HepG2 (cell line): ENCODE data around the gene HNRNPUL2. TPM values are rescaled to one million over a fixed set of nuclear protein-coding genes. Genes with fewer than 3 reads are reported as not detected.
A peak's percentile ranks its signal among the peaks of the same experiment; 100 is the strongest.

Experiments
- AHR ChIP-seq: IDR thresholded peaks from 2 replicates; pipeline ENCODE4 v1.6.1; 2018; ENCODE audit warnings: missing genetic modification reagents, missing compliant biosample characterization
- CENPT ChIP-seq: sonication (generic); formaldehyde crosslinking; IDR thresholded peaks from 2 replicates; pipeline ENCODE4 v1.8.0; 2022; ENCODE audit warnings: low read depth, mild to moderate bottlenecking, moderate library complexity, missing genetic modification reagents
- CHD4 ChIP-seq: fragments of 200-600 bp; sonication (generic); IDR thresholded peaks from 2 replicates; pipeline ENCODE4 v1.7.0; 2017; ENCODE audit warnings: mild to moderate bottlenecking, low read length, borderline replicate concordance
- ELF3 ChIP-seq: IDR thresholded peaks from 2 replicates; pipeline ENCODE4 v1.6.1; 2016; ENCODE audit warnings: missing genetic modification reagents, missing compliant biosample characterization
- FOXK2 ChIP-seq: fragments of 450-650 bp; IDR thresholded peaks from 2 replicates; pipeline ENCODE4 v1.6.1; 2016
- FOXP1 ChIP-seq, 2 experiments: fragments of 450-650 bp in 1 of 2; IDR thresholded peaks; 2 replicates each; pipeline ENCODE4 v1.6.1; 2017 to 2018; ENCODE audit warnings: antibody characterized with exemption in 1 of 2
- GTF3A ChIP-seq: sonication (generic); formaldehyde crosslinking; conservative IDR thresholded peaks from 2 replicates; pipeline ENCODE4 v1.4.0; 2020; ENCODE audit warnings: mild to moderate bottlenecking, missing genetic modification reagents
- KDM6A ChIP-seq: IDR thresholded peaks from 2 replicates; pipeline ENCODE4 v1.6.1; 2016; ENCODE audit warnings: low read depth
- NFE2L2 ChIP-seq: fragments of 150-350 bp; IDR thresholded peaks from 2 replicates; pipeline ENCODE4 v1.6.1; 2014; ENCODE audit warnings: low read length
- RBAK ChIP-seq: sonication (generic); formaldehyde crosslinking; IDR thresholded peaks from 2 replicates; pipeline ENCODE4 v1.5.1; 2020; ENCODE audit warnings: mild to moderate bottlenecking, missing genetic modification reagents
- STAT5B ChIP-seq: sonication (generic); formaldehyde crosslinking; IDR thresholded peaks from 2 replicates; pipeline ENCODE4 v1.4.0; 2020; ENCODE audit warnings: missing genetic modification reagents
- XBP1 ChIP-seq: sonication (generic); formaldehyde crosslinking; IDR thresholded peaks from 2 replicates; pipeline ENCODE4 v1.5.0; 2020; ENCODE audit warnings: missing genetic modification reagents
- ZBTB1 ChIP-seq: sonication (generic); formaldehyde crosslinking; IDR thresholded peaks from 2 replicates; pipeline ENCODE4 v1.4.0; 2020; ENCODE audit warnings: missing genetic modification reagents, borderline replicate concordance
- ZBTB38 ChIP-seq: sonication (generic); formaldehyde crosslinking; IDR thresholded peaks from 2 replicates; pipeline ENCODE4 v1.5.1; 2020; ENCODE audit warnings: mild to moderate bottlenecking, missing genetic modification reagents
- ZFAT ChIP-seq: sonication (generic); formaldehyde crosslinking; conservative IDR thresholded peaks from 2 replicates; pipeline ENCODE4 v1.8.1; 2023; ENCODE audit warnings: missing genetic modification reagents, inconsistent platforms
- ZNF746 ChIP-seq: sonication (generic); formaldehyde crosslinking; IDR thresholded peaks from 2 replicates; pipeline ENCODE4 v1.8.0; 2022; ENCODE audit warnings: mild to moderate bottlenecking, missing genetic modification reagents
- ZNF75D ChIP-seq: sonication (generic); formaldehyde crosslinking; IDR thresholded peaks from 2 replicates; pipeline ENCODE4 v1.8.1; 2023; ENCODE audit warnings: missing genetic modification reagents, mild to moderate bottlenecking, borderline replicate concordance
- ZNF761 ChIP-seq: sonication (generic); formaldehyde crosslinking; conservative IDR thresholded peaks from 2 replicates; pipeline ENCODE4 v1.4.0; 2020; ENCODE audit warnings: mild to moderate bottlenecking, missing genetic modification reagents
- ZNF816 ChIP-seq: sonication (generic); formaldehyde crosslinking; IDR thresholded peaks from 2 replicates; pipeline ENCODE4 v1.8.0; 2022; ENCODE audit warnings: missing genetic modification reagents, mild to moderate bottlenecking, borderline replicate concordance
- ZSCAN22 ChIP-seq: sonication (generic); formaldehyde crosslinking; IDR thresholded peaks from 2 replicates; pipeline ENCODE4 v1.4.0; 2020; ENCODE audit warnings: mild to moderate bottlenecking, missing genetic modification reagents
- ZSCAN30 ChIP-seq: sonication (generic); formaldehyde crosslinking; IDR thresholded peaks from 2 replicates; pipeline ENCODE4 v1.5.0; 2020; ENCODE audit warnings: mild to moderate bottlenecking, missing genetic modification reagents
- polyA plus RNA-seq, 8 experiments: library from polyadenylated mRNA; depleted of rRNA in 3 of 8; stranded (reverse) in 7 of 8; unstranded in 1 of 8; fragments of >200 nt; fragmentation: Illumina TruSeq in 4 of 8; extraction: Trizol in 4 of 8; gene quantifications; 2 replicates each; pipeline versions ENCODE4 v1.2.1 to v1.2.3, GENCODE V29; 2011 to 2016; ENCODE audit warnings: low read depth in 4 of 8, missing spikeins in 1 of 8, mixed read lengths in 1 of 8; ENCODE audit not compliant: insufficient read depth in 1 of 8
- total RNA-seq, 5 experiments: library from RNA; depleted of rRNA; stranded (reverse); fragments of >200 nt; fragmentation: Illumina TruSeq; extraction: Trizol; gene quantifications; 2 replicates each; pipeline ENCODE4 v1.2.3, GENCODE V29; 2016; ENCODE audit warnings: low read depth in 1 of 5
- TF ChIP-seq, protein P1 (sequence below): sonication (generic); formaldehyde crosslinking; IDR thresholded peaks from 2 replicates; pipeline ENCODE4 v1.4.0; 2020; ENCODE audit warnings: missing genetic modification reagents, low read depth, mild to moderate bottlenecking, borderline replicate concordance
- TF ChIP-seq, protein P2 (sequence below): sonication (generic); formaldehyde crosslinking; IDR thresholded peaks from 2 replicates; pipeline ENCODE4 v1.4.0; 2020; ENCODE audit warnings: missing genetic modification reagents, borderline replicate concordance
- TF ChIP-seq, protein P3 (sequence below): sonication (generic); formaldehyde crosslinking; IDR thresholded peaks from 2 replicates; pipeline ENCODE4 v1.5.0; 2020; ENCODE audit warnings: mild to moderate bottlenecking, missing genetic modification reagents, moderate library complexity
- TF ChIP-seq, protein P4 (sequence below): sonication (generic); formaldehyde crosslinking; IDR thresholded peaks from 2 replicates; pipeline ENCODE4 v1.9.0; 2022; ENCODE audit warnings: low read depth, missing genetic modification reagents

HNRNPUL2 gene
- total and polyA plus RNA-seq, 2 of the 13 experiments (the other 11 are each of a cell fraction or from before 2014, with no cell fraction given) = 8.4 to 9.6 TPM

DNA sequence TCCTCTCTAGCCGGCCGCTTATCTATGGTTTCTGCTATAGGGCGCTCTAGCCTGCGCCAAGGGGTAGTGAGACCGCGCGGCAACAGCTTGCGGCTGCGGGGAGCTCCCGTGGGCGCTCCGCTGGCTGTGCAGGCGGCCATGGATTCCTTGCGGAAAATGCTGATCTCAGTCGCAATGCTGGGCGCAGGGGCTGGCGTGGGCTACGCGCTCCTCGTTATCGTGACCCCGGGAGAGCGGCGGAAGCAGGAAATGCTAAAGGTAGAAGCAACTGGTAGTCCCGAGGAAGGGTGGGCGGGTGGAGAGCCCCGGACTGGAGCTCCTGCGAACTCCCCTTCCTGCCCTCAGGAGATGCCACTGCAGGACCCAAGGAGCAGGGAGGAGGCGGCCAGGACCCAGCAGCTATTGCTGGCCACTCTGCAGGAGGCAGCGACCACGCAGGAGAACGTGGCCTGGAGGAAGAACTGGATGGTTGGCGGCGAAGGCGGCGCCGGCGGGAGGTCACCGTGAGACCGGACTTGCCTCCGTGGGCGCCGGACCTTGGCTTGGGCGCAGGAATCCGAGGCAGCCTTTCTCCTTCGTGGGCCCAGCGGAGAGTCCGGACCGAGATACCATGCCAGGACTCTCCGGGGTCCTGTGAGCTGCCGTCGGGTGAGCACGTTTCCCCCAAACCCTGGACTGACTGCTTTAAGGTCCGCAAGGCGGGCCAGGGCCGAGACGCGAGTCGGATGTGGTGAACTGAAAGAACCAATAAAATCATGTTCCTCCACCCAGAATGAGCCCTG lies 55.5 kb downstream of the HNRNPUL2 start, which contains the start of the genes LBHD1 and UQCC3 (continued):
- TF ChIP-seq ZFAT (CRISPR knock-in tag) (no peak), STAT5B (CRISPR knock-in tag) (no peak; the same call in 1 of the 2 replicates), XBP1 (CRISPR knock-in tag) (peak; percentile 87; the same call in 1 of the 2 replicates), ZNF75D (CRISPR knock-in tag) (no peak), ZNF816 (CRISPR knock-in tag) (no peak), NFE2L2 (no peak), ZNF761 (no peak; the same call in 1 of the 2 replicates), ZSCAN30 (CRISPR knock-in tag) (no peak), GTF3A (CRISPR knock-in tag) (no peak), ZBTB38 (peak; percentile 68), ZSCAN22 (no peak), ELF3 (CRISPR knock-in tag) (no peak), ZNF746 (CRISPR knock-in tag) (no peak), KDM6A (no peak), ZBTB1 (CRISPR knock-in tag) (no peak), FOXP1 (IDR thresholded peaks at IDR 0.05) (no peak), FOXP1 (CRISPR knock-in tag; IDR thresholded peaks at IDR 0.05) (no peak), FOXK2 (no peak), AHR (CRISPR knock-in tag) (no peak; the same call in 1 of the 2 replicates), CHD4 (no peak), CENPT (CRISPR knock-in tag) (no peak), RBAK (CRISPR knock-in tag) (no peak)
- TF ChIP-seq, protein P1, sequence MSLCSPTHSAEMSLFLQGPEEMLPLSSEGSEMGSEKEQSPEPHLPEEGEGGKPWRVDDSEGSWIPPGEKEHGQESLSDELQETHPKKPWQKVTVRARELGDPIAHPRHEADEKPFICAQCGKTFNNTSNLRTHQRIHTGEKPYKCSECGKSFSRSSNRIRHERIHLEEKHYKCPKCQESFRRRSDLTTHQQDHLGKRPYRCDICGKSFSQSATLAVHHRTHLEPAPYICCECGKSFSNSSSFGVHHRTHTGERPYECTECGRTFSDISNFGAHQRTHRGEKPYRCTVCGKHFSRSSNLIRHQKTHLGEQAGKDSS = peak; percentile 20; the same call in 1 of the 2 replicates
- TF ChIP-seq, protein P2, sequence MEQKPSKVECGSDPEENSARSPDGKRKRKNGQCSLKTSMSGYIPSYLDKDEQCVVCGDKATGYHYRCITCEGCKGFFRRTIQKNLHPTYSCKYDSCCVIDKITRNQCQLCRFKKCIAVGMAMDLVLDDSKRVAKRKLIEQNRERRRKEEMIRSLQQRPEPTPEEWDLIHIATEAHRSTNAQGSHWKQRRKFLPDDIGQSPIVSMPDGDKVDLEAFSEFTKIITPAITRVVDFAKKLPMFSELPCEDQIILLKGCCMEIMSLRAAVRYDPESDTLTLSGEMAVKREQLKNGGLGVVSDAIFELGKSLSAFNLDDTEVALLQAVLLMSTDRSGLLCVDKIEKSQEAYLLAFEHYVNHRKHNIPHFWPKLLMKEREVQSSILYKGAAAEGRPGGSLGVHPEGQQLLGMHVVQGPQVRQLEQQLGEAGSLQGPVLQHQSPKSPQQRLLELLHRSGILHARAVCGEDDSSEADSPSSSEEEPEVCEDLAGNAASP = 0 out of 2 replicates have a peak, but pooled peaks have one; percentile 12
- TF ChIP-seq, protein P3, sequence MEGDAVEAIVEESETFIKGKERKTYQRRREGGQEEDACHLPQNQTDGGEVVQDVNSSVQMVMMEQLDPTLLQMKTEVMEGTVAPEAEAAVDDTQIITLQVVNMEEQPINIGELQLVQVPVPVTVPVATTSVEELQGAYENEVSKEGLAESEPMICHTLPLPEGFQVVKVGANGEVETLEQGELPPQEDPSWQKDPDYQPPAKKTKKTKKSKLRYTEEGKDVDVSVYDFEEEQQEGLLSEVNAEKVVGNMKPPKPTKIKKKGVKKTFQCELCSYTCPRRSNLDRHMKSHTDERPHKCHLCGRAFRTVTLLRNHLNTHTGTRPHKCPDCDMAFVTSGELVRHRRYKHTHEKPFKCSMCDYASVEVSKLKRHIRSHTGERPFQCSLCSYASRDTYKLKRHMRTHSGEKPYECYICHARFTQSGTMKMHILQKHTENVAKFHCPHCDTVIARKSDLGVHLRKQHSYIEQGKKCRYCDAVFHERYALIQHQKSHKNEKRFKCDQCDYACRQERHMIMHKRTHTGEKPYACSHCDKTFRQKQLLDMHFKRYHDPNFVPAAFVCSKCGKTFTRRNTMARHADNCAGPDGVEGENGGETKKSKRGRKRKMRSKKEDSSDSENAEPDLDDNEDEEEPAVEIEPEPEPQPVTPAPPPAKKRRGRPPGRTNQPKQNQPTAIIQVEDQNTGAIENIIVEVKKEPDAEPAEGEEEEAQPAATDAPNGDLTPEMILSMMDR (CRISPR knock-in tag) = no peak; the same call in none of the 2 replicates
- TF ChIP-seq, protein P4, sequence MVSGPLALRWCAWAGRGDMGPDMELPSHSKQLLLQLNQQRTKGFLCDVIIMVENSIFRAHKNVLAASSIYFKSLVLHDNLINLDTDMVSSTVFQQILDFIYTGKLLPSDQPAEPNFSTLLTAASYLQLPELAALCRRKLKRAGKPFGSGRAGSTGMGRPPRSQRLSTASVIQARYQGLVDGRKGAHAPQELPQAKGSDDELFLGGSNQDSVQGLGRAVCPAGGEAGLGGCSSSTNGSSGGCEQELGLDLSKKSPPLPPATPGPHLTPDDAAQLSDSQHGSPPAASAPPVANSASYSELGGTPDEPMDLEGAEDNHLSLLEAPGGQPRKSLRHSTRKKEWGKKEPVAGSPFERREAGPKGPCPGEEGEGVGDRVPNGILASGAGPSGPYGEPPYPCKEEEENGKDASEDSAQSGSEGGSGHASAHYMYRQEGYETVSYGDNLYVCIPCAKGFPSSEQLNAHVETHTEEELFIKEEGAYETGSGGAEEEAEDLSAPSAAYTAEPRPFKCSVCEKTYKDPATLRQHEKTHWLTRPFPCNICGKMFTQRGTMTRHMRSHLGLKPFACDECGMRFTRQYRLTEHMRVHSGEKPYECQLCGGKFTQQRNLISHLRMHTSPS (CRISPR knock-in tag) = no peak
